Left lobe of liver (tissue), 2 donors: ENCODE results near the gene F7. TPM values are rescaled to one million over a fixed set of nuclear protein-coding genes. Genes with fewer than 3 reads are reported as not detected.
"Not testable (repeated sequence)": the region's sequence is repeated elsewhere in the genome, so short reads cannot be mapped to it uniquely, and the experiment has no call there.

Experiments used
- ATAC-seq: fragments of 200-7000 bp; cut with Tn5 transposase; one replicate; pipeline ENCODE4 v1.9.1; 2020; ENCODE audit warnings: mild to moderate bottlenecking, moderate library complexity
- DNase-seq: peaks from one replicate; pipeline ENCODE4 v3.0.0-alpha.2; 2020; ENCODE audit warnings: low spot score
- total RNA-seq: library from RNA; stranded (reverse); gene quantifications from one replicate; pipeline ENCODE4 v1.2.1, GENCODE V29; 2021
- donor health status: DM: no; HTN: no; CAD: no; lungs with moderate emphysema.
- donor health status: DM: no; HTN: yes; CAD: no.

The F7 gene
- total RNA-seq, result 99.6 TPM

GRCh38 chr13:113105032-113105920 is at the start of gene F7:
F7 (plus strand) TSS chr13:113105791; CDS start chr13:113105842, 51 bp downstream.
- DNase-seq, result peak; percentile 90
- peak; percentile 92 for ATAC-seq

DNA sequence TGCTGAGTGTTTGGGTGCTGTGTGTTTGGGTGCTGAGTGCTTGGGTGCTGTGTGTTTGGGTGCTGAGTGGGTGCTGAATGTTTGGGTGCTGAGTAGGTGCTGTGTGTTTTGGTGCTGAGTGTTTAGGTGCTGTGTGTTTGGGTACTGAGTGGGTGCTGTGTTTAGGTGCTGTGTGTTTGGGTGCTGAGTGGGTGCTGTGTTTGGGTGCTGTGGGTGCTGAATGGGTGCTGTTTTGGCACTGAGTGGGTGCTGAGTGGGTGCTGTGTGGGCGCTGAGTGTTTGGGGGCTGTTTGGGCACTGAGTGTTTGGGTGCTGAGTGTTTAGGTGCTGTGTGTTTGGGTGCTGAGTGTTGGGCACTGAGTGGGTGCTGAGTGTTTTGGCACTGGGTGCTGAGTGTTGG is 48.5 kb upstream of the F7 start:
- no peak for DNase-seq
- no peak for ATAC-seq

DNA sequence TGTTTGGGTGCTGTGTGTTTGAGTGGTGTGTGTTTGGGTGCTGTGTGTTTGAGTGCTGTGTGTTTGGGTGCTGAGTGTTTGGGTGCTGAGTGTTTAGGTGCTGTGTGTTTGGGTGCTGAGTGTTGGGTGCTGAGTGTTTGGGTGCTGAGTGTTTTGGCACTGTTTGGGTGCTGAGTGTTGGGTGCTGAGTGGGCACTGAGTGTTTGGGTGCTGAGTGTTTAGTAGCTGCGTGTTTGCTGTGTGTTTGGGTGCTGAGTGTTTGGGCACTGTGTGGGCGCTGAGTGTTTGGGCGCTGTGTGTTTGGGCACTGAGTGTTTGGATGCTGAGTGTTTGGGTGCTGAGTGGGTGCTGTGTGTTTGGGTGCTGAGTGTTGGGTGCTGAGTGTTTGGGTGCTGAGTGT is 48.0 kb upstream of the F7 start:
- not testable (repeated sequence) for DNase-seq, ATAC-seq

GRCh38 chr13:113058129-113058987 is 47.2 kb upstream of the F7 start:
- no peak for DNase-seq
- no peak for ATAC-seq

DNA sequence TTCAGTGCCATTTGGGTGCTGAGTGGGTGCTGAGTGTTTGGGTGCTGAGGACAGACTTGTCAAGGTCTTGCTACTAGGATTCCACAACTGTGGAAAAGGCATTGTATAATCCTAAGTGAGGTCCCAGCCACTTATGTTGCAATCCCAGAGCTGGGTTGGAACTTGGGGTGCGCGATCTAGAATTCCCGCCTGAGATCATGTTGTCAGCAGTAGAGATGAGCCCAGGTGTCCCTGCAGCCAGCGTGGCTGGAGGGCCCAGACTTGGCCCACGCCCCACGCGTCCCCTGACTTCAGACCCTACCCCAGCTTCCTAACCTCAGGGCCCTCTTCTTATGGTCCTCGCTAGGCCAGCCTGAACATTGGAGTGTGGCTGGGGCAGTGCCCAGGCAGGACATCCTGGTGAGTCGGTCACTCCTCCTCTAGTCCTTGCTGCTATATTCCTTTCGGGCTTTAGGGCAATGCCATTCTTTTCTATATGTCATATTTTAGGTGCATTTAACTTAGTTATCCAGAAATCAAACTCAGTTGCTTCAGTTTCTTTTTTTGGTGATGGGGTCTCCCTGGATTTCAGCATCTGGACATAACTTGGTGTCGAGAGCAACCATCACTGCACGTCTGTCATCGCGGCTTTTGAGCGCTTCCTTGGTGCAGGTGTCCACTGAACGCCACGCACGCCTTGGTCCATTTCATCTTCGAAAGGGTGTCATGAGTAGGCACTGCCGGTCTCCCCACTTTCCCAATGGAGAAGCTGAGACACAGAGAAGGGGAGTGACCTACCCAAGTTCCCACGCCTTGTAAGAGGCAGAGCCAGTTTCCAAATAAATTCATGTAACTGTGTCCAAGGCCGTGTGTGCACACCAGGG is 46.4 kb upstream of the F7 start:
- ATAC-seq, result peak; percentile 20
- no peak for DNase-seq

- DNase-seq, result no peak
- ATAC-seq, result peak; percentile 17
These were observed 45.7 kb upstream of the F7 start for GRCh38 chr13:113059891-113060290.

DNA sequence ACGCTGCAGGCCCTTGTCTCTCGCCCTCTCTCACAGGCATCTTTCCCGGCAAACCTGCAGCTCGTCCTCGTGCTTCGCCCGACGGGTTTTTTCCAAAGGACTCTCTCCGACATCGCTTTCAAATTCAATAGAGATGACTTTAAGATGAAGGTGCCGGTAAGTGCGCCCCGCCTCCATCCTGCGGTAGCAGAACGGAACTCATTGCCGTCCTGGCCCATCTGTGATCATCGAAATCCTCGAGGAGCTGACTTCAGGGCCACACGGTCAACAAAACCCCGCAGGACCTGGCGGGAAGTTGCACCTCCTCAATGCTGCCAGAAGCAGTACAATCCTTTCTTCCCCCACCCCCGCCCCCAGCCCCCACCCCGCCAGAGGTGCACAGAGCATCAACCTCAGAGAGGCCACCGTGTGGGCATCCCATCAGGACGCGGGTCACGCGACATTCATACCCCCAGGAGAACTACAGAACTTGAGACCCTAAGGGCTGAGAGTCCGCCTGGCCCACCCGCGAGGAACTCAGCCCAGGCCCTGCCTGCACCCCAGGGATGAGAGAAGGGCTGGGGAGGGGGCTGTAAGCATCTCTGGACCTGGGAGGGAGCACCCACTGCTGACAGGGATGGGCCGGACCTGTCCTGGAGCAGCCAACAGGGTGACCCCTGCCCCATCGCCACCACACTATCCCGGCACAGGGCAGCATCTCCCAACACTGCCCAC is 44.9 kb upstream of the F7 start:
- no peak for DNase-seq
- no peak for ATAC-seq

GRCh38 chr13:113061271-113061625 is 44.3 kb upstream of the F7 start:
- ATAC-seq (no peak), DNase-seq (no peak)

- ATAC-seq, result no peak
- DNase-seq, result no peak
These were observed 43.7 kb upstream of the F7 start for GRCh38 chr13:113061796-113062425.

GRCh38 chr13:113062691-113063090 is 42.9 kb upstream of the F7 start:
- ATAC-seq (no peak), DNase-seq (no peak)

GRCh38 chr13:113063091-113063491 is 42.5 kb upstream of the F7 start:
- no peak for ATAC-seq
- DNase-seq, result no peak

DNA sequence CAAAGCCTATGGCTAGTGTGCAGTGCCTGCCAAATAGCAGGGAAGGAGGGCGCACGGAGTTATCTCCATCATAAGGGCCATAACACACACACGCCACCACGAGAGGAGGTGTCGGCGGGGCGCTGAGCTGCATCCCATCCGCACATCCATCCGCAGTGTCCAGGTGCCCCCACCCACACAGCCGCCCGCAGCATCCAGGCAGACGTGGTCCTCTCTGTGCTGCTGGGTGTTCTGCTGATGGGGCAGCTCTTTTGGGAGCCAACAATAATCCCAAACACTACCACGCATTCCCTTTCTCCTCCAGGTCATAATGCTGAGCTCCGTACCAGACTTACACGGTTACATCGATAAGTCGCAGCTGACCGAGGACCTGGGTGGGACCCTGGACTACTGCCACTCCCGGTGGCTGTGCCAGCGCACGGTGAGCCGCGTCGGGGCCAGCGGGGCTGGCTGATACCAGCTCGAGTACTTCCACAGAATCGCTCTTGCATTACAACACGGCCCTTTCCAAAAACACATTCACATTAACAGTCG is 41.5 kb upstream of the F7 start:
- no peak for ATAC-seq
- no peak for DNase-seq

- DNase-seq (no peak), ATAC-seq (no peak)
These were observed 40.8 kb upstream of the F7 start for GRCh38 chr13:113064534-113065405.

- no peak for ATAC-seq
- no peak for DNase-seq
These were observed 40.0 kb upstream of the F7 start for GRCh38 chr13:113065406-113066141.

DNA sequence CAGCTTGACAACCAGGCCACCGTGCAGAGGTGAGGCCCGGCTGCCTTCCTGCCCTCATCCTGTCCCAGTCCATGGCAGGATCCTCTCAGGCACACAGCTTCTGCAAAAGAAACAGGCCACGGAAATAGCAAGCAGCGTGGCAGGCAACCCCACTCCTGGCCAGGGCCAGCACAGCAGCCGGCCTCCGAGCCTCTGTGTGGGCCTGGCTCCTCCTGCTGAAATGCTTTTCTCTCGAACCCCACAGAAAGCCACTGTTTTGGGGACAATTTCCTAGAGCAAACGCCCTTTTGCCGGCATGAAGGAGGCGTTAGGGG is 39.5 kb upstream of the F7 start:
- no peak for DNase-seq
- ATAC-seq, result no peak

GRCh38 chr13:113066746-113067145 is 38.8 kb upstream of the F7 start:
- DNase-seq, result no peak
- no peak for ATAC-seq

GRCh38 chr13:113069861-113070805 is 35.5 kb upstream of the F7 start:
- DNase-seq, result no peak
- no peak for ATAC-seq
